ENCODE measurements around the gene SELENOF. TPM values are rescaled to one million over a fixed set of nuclear protein-coding genes. Genes with fewer than 3 reads are reported as not detected.

SELENOF gene
- 195 and 203 TPM in 2 replicates for total RNA-seq

DNA sequence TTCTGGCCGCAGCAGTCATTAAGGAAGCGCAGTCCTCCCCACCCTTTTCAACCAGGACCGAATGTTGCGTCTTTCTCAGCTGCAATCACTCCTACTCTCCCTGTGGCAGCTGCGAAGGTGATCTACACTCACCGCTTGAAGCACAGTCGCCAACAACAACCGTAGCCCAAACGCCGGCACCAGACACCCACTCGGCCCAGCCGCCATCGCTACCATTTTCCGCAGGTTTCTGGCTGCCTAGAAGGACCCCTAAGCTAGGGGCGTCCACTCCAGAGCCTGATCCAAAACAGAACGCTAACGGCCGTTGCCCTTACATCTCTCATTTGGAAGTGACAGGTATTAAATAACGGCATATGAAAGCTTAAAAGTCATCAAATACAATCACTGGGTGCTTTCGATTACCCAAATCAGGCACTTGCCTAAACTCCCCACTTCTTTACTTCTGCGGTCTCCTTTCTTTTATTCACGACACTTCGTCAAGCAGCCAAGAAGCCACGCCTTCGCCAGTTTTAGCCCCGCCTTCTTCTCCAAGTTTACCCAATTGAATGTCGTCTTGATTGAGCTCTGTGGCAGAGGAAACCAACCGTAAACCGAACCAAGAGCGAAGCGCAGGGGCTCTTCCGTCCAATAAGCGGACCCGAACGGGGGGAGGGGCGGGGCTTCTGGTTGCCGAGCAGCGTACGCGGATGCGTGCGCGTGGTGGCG lies at the start of gene SELENOF:
TSS of gene SELENOF (minus strand) at position 231 of the 705 bp plus-strand sequence. CDS start at position 216, 15 bp downstream.

DNA sequence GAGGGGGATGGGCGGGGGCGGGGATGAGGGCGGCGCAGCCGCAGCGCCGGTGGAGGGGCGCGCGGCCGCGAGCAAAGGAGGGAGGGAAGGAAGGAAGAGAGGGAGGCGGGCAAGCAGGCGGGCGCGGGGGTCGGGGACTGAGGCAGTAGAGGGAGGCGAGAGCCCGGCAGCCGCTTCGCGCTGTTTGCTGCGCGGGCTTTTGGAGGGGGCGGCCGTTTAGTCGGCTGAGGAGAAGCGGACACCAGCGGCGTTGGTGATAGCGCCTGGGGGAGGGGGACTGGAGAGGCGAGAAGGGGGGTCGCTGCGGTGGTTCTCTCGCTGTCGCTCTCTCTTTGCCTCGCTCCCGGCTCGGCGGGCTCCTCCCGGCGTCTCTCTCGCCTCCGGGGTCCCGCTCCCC lies 673 bp upstream of the SELENOF start, which contains the start of gene HS2ST1:
TSS of gene HS2ST1 (plus strand) at position 35 of the 397 bp plus-strand sequence.

Other genes with a start within 250 kb of the SELENOF start
- gene SH3GLB1, start 209.6 kb downstream of the SELENOF start, total RNA-seq, result 26.0 and 36.9 TPM in 2 replicates
- 17.8 and 22.0 TPM in 2 replicates for gene HS2ST1, start 509 bp upstream of the SELENOF start, total RNA-seq

Measured in smooth muscle cell of bladder (primary cell).